ENCODE results near the gene RAB33A.

Gene RAB33A

GRCh38 chrX:130196466-130196865, 24.7 kb downstream of the RAB33A start:
- TF ChIP-seq ZBTB7A (IDR thresholded peaks at IDR 0.05; ENCODE audit: low read depth) (no peak), TCF12 (IDR thresholded peaks at IDR 0.05; ENCODE audit: low read depth) (no peak), CEBPB (IDR thresholded peaks at IDR 0.05) (no peak), EGR1 (IDR thresholded peaks at IDR 0.05) (no peak), RAD21 (IDR thresholded peaks at IDR 0.05; ENCODE audit: low read depth) (no peak), TAF1 (IDR thresholded peaks at IDR 0.05; ENCODE audit: low read depth) (no peak), USF1 (IDR thresholded peaks at IDR 0.05) (no peak), YY1 (IDR thresholded peaks at IDR 0.05; ENCODE audit: low read depth) (no peak), REST (IDR thresholded peaks at IDR 0.05; ENCODE audit: low read depth) (no peak)

- no peak for TF ChIP-seq NFIC (IDR thresholded peaks at IDR 0.05)
- TF ChIP-seq EP300 (IDR thresholded peaks at IDR 0.05; ENCODE audit: borderline replicate concordance): no peak
- TF ChIP-seq FOXM1 (IDR thresholded peaks at IDR 0.05; ENCODE audit: borderline replicate concordance, low read depth): no peak
- no peak for TF ChIP-seq TAF1 (IDR thresholded peaks at IDR 0.05; ENCODE audit: low read depth)
- no peak for TF ChIP-seq TEAD4 (IDR thresholded peaks at IDR 0.05)
- no peak for TF ChIP-seq USF1 (IDR thresholded peaks at IDR 0.05)
- TF ChIP-seq TCF12 (IDR thresholded peaks at IDR 0.05; ENCODE audit: low read depth): no peak
- TF ChIP-seq CREB1 (IDR thresholded peaks at IDR 0.05; ENCODE audit: low read depth): no peak
- no peak for TF ChIP-seq CEBPB (IDR thresholded peaks at IDR 0.05)
- TF ChIP-seq REST (IDR thresholded peaks at IDR 0.05; ENCODE audit: low read depth): no peak
- TF ChIP-seq EGR1 (IDR thresholded peaks at IDR 0.05): no peak
- TF ChIP-seq MAX (IDR thresholded peaks at IDR 0.05): no peak
- TF ChIP-seq RAD21 (IDR thresholded peaks at IDR 0.05; ENCODE audit: low read depth): no peak
- TF ChIP-seq YY1 (IDR thresholded peaks at IDR 0.05; ENCODE audit: low read depth): no peak
- no peak for TF ChIP-seq ZBTB7A (IDR thresholded peaks at IDR 0.05; ENCODE audit: low read depth)
Measured at GRCh38 chrX:130197464-130197863, 25.7 kb downstream of the RAB33A start.

GRCh38 chrX:130204647-130205046, 32.9 kb downstream of the RAB33A start:
- TF ChIP-seq TAF1 (IDR thresholded peaks at IDR 0.05; ENCODE audit: low read depth): no peak

GRCh38 chrX:130211415-130212186, 39.8 kb downstream of the RAB33A start:
- TF ChIP-seq FOXM1 (IDR thresholded peaks at IDR 0.05; ENCODE audit: borderline replicate concordance, low read depth): no peak
- TF ChIP-seq CREB1 (IDR thresholded peaks at IDR 0.05; ENCODE audit: low read depth): no peak
- no peak for TF ChIP-seq ZBTB7A (IDR thresholded peaks at IDR 0.05; ENCODE audit: low read depth)
- TF ChIP-seq TCF12 (IDR thresholded peaks at IDR 0.05; ENCODE audit: low read depth): no peak
- TF ChIP-seq TAF1 (IDR thresholded peaks at IDR 0.05; ENCODE audit: low read depth): no peak
- TF ChIP-seq EP300 (IDR thresholded peaks at IDR 0.05; ENCODE audit: borderline replicate concordance): no peak
- TF ChIP-seq TEAD4 (IDR thresholded peaks at IDR 0.05): no peak
- no peak for TF ChIP-seq REST (IDR thresholded peaks at IDR 0.05; ENCODE audit: low read depth)
- TF ChIP-seq MAX (IDR thresholded peaks at IDR 0.05): no peak
- no peak for TF ChIP-seq CEBPB (IDR thresholded peaks at IDR 0.05)
- no peak for TF ChIP-seq EGR1 (IDR thresholded peaks at IDR 0.05)
- no peak for TF ChIP-seq USF1 (IDR thresholded peaks at IDR 0.05)
- TF ChIP-seq NFIC (IDR thresholded peaks at IDR 0.05): no peak
- TF ChIP-seq RAD21 (IDR thresholded peaks at IDR 0.05; ENCODE audit: low read depth): no peak
- no peak for TF ChIP-seq YY1 (IDR thresholded peaks at IDR 0.05; ENCODE audit: low read depth)

Measured in Ishikawa (cell line).